ENCODE results near the gene SAP25.

SAP25 gene

GRCh38 chr7:100591596-100591995, 17.9 kb upstream of the SAP25 start:
- no peak for DNase-seq

- DNase-seq, result no peak
Measured at GRCh38 chr7:100590077-100590737, 16.5 kb upstream of the SAP25 start.

GRCh38 chr7:100589341-100589947, 15.7 kb upstream of the SAP25 start:
- no peak for DNase-seq

- DNase-seq, result no peak
Measured at GRCh38 chr7:100588438-100588837, 14.7 kb upstream of the SAP25 start.

GRCh38 chr7:100586266-100587025, 12.7 kb upstream of the SAP25 start, which contains the start of gene FBXO24:
FBXO24 (plus strand) TSS chr7:100586328; CDS start chr7:100586626, 298 bp downstream.
- peak; percentile 99 for DNase-seq

GRCh38 chr7:100585511-100586265, 12.0 kb upstream of the SAP25 start, which contains the start of gene LRCH4:
LRCH4 (minus strand) TSS chr7:100586129; CDS start chr7:100586100, 29 bp downstream.
- DNase-seq, result no peak

GRCh38 chr7:100584683-100585510, 11.2 kb upstream of the SAP25 start:
- no peak for DNase-seq

- DNase-seq, result no peak
Measured at GRCh38 chr7:100584054-100584682, 10.5 kb upstream of the SAP25 start.

GRCh38 chr7:100583132-100584053, 9.7 kb upstream of the SAP25 start:
- no peak for DNase-seq

- DNase-seq, result no peak
Measured at GRCh38 chr7:100582650-100583049, 8.9 kb upstream of the SAP25 start.

GRCh38 chr7:100582041-100582579, 8.4 kb upstream of the SAP25 start:
- DNase-seq, result no peak

GRCh38 chr7:100580466-100581283, 7.0 kb upstream of the SAP25 start:
- no peak for DNase-seq

- DNase-seq, result no peak
Measured at GRCh38 chr7:100578246-100579183, 4.8 kb upstream of the SAP25 start.

GRCh38 chr7:100577507-100577906, 3.8 kb upstream of the SAP25 start:
- DNase-seq, result no peak

GRCh38 chr7:100577103-100577502, 3.4 kb upstream of the SAP25 start:
- DNase-seq, result no peak

- no peak for DNase-seq
Measured at GRCh38 chr7:100576384-100576993, 2.8 kb upstream of the SAP25 start.

GRCh38 chr7:100575746-100576383, 2.2 kb upstream of the SAP25 start:
- DNase-seq, result no peak
